NB4 (cell line): ENCODE measurements around the gene CCDC180.

ENCODE experiments used
- DNase-seq: peaks from one replicate; pipeline ENCODE4 v3.0.0; 2010; ENCODE audit warnings: low read depth
- H3K4me3 ChIP-seq: one replicate; pipeline ENCODE4 v1.5.1; 2011; ENCODE audit warnings: mild to moderate bottlenecking, low read depth, low read length, moderate library complexity
- MYC ChIP-seq: IDR thresholded peaks from 2 replicates; pipeline ENCODE4 v1.6.1; 2011; ENCODE audit warnings: low read depth, low read length
- POLR2A ChIP-seq: IDR thresholded peaks from 2 replicates; pipeline ENCODE4 v1.6.1; 2011; ENCODE audit warnings: mild to moderate bottlenecking; ENCODE audit not compliant: insufficient read length; ENCODE audit errors: extremely low read depth
- TF ChIP-seq, protein P1 (sequence below): IDR thresholded peaks from one replicate; pipeline ENCODE4 v1.5.1; 2012; ENCODE audit warnings: low read depth, low read length
- TF ChIP-seq, protein P2 (sequence below): IDR thresholded peaks from 2 replicates; pipeline ENCODE4 v1.6.1; 2011; ENCODE audit warnings: low read depth, low read length

The CCDC180 gene

DNA sequence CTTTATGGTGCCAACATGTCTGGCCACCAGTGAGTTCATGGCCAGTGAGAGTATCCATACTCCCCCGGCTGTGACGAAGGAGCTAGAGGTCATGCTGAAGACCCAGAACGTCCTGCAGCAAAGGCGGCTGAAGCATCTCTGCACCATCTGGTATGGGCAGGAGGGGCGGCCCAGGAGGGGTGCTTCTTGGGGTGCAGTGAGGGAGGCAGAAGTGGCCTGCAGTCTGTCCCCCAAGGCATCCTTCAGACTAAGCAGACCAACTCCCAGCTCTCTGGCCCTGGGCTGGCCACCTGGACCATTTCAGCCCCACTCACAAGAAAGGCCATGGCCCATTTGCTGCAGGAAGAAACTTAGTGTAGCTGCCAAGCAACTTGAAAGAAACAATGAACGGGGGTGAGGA lies 11.0 kb downstream of the CCDC180 start:
- TF ChIP-seq, protein P1, sequence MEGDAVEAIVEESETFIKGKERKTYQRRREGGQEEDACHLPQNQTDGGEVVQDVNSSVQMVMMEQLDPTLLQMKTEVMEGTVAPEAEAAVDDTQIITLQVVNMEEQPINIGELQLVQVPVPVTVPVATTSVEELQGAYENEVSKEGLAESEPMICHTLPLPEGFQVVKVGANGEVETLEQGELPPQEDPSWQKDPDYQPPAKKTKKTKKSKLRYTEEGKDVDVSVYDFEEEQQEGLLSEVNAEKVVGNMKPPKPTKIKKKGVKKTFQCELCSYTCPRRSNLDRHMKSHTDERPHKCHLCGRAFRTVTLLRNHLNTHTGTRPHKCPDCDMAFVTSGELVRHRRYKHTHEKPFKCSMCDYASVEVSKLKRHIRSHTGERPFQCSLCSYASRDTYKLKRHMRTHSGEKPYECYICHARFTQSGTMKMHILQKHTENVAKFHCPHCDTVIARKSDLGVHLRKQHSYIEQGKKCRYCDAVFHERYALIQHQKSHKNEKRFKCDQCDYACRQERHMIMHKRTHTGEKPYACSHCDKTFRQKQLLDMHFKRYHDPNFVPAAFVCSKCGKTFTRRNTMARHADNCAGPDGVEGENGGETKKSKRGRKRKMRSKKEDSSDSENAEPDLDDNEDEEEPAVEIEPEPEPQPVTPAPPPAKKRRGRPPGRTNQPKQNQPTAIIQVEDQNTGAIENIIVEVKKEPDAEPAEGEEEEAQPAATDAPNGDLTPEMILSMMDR = no peak
- no peak for TF ChIP-seq MYC
- no peak for TF ChIP-seq POLR2A
- TF ChIP-seq, protein P2, sequence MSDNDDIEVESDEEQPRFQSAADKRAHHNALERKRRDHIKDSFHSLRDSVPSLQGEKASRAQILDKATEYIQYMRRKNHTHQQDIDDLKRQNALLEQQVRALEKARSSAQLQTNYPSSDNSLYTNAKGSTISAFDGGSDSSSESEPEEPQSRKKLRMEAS = no peak
- no peak for DNase-seq
- no peak overlapping the region for H3K4me3 ChIP-seq

DNA sequence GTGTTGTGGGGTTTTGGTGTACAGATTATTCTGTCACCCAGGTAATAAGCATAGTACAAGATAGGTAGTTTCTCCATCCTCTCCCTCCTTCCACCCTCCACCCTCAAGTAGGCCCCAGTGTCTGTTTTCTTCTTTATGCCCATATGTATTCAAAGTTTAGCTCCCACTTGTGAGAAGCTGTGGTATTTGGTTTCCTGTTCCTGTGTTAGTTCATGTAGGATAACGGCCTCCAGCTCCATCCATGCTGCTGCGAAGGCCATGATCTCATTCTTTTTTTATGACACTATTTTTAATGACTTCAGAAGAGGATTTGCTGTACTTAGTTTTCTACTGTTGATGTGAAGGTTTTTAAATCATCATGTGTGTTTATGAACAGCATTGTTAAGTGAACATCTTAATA lies 11.9 kb downstream of the CCDC180 start:
- DNase-seq = peak; percentile 25
- TF ChIP-seq, protein P2 = no peak
- no peak for TF ChIP-seq MYC
- no peak for TF ChIP-seq POLR2A
- TF ChIP-seq, protein P1 = no peak
- H3K4me3 ChIP-seq = no peak overlapping the region

DNA sequence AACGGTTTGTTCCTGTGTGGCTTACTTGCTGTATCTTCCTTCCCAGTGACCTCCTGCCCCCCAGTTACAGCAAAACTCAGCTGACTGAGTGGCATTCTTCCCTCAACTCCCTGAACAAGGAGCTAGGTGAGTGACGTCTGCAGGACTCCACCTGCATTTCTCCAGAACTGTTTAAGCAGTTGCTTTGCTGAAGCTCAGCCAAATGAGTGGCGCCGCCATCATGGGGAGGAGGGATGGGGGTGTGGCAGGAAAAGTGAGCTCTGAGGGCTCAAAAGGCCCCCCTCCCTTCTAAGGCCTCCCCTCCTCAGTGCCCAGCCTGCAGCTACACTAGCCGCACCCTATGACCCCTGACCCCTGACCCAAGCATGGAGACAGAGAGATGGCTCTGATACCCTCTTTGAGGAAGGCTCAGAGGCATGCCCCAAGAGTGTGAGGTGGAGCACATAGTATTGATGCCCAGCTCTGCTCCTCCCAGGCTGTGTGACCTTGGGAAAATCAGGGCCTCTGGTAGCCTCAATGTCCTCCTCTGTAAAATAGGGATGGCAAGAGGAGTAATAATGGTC lies 12.7 kb downstream of the CCDC180 start:
- TF ChIP-seq, protein P2 = no peak
- TF ChIP-seq, protein P1 = no peak
- no peak for TF ChIP-seq MYC
- no peak for TF ChIP-seq POLR2A
- DNase-seq = no peak

DNA sequence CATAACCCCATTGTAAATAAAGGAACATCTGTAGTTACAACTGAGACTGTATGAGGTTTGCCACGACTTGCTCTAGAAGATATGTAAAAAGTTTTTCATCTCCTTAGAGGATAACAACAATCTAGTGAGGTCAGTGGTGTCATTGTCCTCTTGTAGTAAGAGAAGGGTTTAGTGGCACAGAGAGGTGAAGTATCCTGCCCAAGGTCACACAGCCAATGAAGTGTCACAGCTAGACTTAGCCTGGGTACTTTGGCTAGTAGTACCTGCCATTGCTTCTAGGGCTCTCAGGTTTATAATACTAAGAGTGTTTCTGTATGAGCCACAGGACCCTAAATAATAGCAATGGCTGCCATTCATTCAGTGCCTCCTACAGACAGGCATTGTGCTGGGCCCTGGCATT lies 13.8 kb downstream of the CCDC180 start:
- DNase-seq = no peak
- no peak overlapping the region for H3K4me3 ChIP-seq
- TF ChIP-seq, protein P2 = no peak
- TF ChIP-seq, protein P1 = no peak
- TF ChIP-seq POLR2A (no peak), MYC (no peak)

More for the DNA sequence above, 12.7 kb downstream of the CCDC180 start:
- no peak overlapping the region for H3K4me3 ChIP-seq

DNA sequence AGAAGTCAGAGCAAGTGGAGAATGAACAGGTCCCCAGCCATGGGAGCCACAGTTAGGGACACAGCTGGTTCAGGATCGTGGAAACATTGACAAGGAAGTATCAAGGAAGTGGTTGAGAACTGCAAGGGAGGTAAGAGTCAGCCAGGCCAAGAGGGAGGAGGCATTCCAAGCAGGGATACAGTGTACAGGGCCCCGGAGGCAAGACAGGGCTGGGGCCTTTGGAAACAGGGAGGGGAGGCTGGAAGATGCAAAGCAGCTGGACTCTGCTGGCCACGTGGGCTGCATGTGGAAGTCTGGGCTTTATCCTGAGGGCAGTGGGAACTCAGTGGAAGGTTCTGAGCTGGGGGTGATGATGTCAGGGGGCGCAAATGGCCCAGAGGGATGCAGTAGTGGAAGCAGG lies 14.2 kb downstream of the CCDC180 start:
- TF ChIP-seq, protein P1 = no peak
- no peak overlapping the region for H3K4me3 ChIP-seq
- DNase-seq = no peak

DNA sequence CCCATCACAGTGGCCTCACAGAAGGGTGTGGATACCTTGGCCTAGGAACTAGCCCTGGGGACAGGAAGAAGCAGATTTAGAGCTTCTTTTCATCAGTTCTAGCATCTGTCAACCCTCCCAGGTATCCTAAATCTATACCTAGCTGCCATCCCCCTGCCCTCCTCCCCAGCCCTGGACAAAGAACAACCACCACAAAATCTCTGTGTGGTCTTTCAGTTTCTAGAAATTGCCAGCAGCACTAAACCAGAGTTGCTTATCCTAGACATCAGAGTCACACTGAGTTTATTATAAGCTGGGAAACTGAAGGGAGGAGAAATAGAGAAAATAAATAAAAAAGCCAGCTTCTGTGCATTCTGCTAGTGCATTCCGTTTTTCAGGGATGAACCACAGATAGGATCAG lies 14.6 kb downstream of the CCDC180 start:
- H3K4me3 ChIP-seq = no peak overlapping the region
- TF ChIP-seq POLR2A (no peak), MYC (no peak)
- TF ChIP-seq, protein P1 = no peak
- TF ChIP-seq, protein P2 = no peak
- no peak for DNase-seq
